Activated CD8-positive, alpha-beta T cell treated with anti-CD3 and anti-CD28 coated beads for 36 hours (primary cell): ENCODE results near the gene VWC2. TPM values are rescaled to one million over a fixed set of nuclear protein-coding genes. Genes with fewer than 3 reads are reported as not detected.

Experiments
- ATAC-seq: fragments of 200-7000 bp; cut with Tn5 transposase; one replicate; pipeline ENCODE4 v1.10.0; 2021; ENCODE audit warnings: mild to moderate bottlenecking, moderate library complexity
- CTCF ChIA-PET: fragments of 350-600 bp; sonication (Branson Sonifier 250); formaldehyde crosslinking; loops from one replicate; lab custom pipeline; 2021; ENCODE audit warnings: antibody characterized with exemption; lab: Charles Lee
- POLR2A ChIA-PET: fragments of 350-600 bp; sonication (Branson Sonifier 250); formaldehyde crosslinking; loops from one replicate; lab custom pipeline; 2021; ENCODE audit warnings: antibody characterized with exemption; lab: Charles Lee
- DNase-seq: peaks from one replicate; pipeline ENCODE4 v3.0.0-alpha.2; 2020
- H3K27ac Mint-ChIP-seq: one replicate; pipeline ENCODE4 v1.8.0; 2021; ENCODE audit warnings: mild to moderate bottlenecking, mixed read lengths
- H3K27me3 Mint-ChIP-seq: one replicate; pipeline ENCODE4 v1.8.0; 2021; ENCODE audit warnings: mixed read lengths
- H3K36me3 Mint-ChIP-seq: one replicate; pipeline ENCODE4 v1.8.0; 2021; ENCODE audit warnings: low read depth, mixed read lengths
- H3K4me1 Mint-ChIP-seq: one replicate; pipeline ENCODE4 v1.8.0; 2021; ENCODE audit warnings: low read depth, mixed read lengths
- H3K4me3 Mint-ChIP-seq: one replicate; pipeline ENCODE4 v1.8.0; 2021; ENCODE audit warnings: mild to moderate bottlenecking, moderate library complexity, mixed read lengths
- H3K9me3 Mint-ChIP-seq: one replicate; pipeline ENCODE4 v1.8.0; 2021; ENCODE audit warnings: mixed read lengths
- intact Hi-C: fragments of 100-400 bp; cut with micrococcal nuclease; formaldehyde crosslinking; loops from one replicate; pipeline ENCODE4 v1.10.0; 2022
- total RNA-seq, 2 experiments: library from RNA; stranded (reverse); gene quantifications; one replicate each; pipeline ENCODE4 v1.2.3, GENCODE V29; 2021
- TF ChIP-seq, protein P1 (sequence below): fragments of 200-600 bp; IDR thresholded peaks from one replicate; pipeline ENCODE4 v1.8.0; 2022; ENCODE audit warnings: antibody characterized with exemption, mild to moderate bottlenecking

Gene VWC2
- total RNA-seq, 2 experiments from 2014 or later, result not detected

DNA sequence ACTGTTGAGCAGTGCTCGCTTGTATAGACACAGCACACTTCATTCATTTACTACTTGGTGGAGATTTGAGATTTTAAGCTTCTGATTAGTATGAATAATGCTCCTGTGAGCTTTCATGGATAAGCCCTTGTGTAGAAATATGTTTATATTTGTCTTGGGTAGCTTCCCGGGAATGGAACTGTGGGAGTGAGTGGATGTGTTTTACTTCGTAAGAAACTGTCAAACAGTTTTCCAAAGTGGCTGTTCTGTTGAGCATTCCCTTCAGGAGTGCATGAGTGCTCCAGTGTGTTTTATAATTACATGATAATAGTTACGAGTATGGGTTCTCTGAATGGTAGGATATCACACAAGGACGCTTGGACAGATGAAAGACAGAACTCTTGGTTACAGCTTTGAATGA is 49.4 kb downstream of the VWC2 start:
- Mint-ChIP-seq H3K4me1 (no peaks in the 10 kb centered on the region), H3K4me3 (no peak overlapping the region), H3K36me3 (no peaks in the 10 kb centered on the region), H3K9me3 (peaks cover 1% of the 10 kb centered on the region), H3K27me3 (no peaks in the 10 kb centered on the region), H3K27ac (no peak overlapping the region)
- DNase-seq, result no peak
- POLR2A ChIA-PET, result no interaction called here
- CTCF ChIA-PET, result no interaction called here
- TF ChIP-seq, protein P1, sequence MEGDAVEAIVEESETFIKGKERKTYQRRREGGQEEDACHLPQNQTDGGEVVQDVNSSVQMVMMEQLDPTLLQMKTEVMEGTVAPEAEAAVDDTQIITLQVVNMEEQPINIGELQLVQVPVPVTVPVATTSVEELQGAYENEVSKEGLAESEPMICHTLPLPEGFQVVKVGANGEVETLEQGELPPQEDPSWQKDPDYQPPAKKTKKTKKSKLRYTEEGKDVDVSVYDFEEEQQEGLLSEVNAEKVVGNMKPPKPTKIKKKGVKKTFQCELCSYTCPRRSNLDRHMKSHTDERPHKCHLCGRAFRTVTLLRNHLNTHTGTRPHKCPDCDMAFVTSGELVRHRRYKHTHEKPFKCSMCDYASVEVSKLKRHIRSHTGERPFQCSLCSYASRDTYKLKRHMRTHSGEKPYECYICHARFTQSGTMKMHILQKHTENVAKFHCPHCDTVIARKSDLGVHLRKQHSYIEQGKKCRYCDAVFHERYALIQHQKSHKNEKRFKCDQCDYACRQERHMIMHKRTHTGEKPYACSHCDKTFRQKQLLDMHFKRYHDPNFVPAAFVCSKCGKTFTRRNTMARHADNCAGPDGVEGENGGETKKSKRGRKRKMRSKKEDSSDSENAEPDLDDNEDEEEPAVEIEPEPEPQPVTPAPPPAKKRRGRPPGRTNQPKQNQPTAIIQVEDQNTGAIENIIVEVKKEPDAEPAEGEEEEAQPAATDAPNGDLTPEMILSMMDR, result no peak
- ATAC-seq, result no peak
- intact Hi-C loops, result no loop called here

DNA sequence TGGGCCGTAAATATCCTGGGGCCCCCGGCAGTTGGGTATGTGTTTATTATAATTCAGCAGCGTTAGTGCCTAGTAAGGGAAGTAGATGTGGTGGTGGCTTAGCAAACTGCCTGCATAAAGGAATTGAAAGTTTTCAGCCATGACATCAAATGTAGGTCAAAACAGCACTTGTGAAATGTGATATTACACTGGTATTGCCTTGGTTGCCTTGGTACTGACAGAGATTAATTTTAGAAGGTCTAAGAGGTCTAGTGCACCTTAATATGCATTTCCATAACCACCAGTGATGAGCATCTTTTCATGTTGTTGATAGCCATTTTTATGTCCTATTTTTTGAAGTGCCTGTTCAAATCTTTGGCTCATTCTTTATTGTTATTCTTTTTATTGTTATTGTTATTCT is 50.1 kb downstream of the VWC2 start:
- CTCF ChIA-PET, result no interaction called here
- Mint-ChIP-seq H3K27ac (no peak overlapping the region), H3K4me3 (no peak overlapping the region), H3K27me3 (no peaks in the 10 kb centered on the region), H3K9me3 (peaks cover 1% of the 10 kb centered on the region), H3K4me1 (no peaks in the 10 kb centered on the region), H3K36me3 (no peaks in the 10 kb centered on the region)
- ATAC-seq (no peak), DNase-seq (no peak)
- POLR2A ChIA-PET, result no interaction called here
- TF ChIP-seq, protein P1, result no peak
- intact Hi-C loops, result no loop called here

DNA sequence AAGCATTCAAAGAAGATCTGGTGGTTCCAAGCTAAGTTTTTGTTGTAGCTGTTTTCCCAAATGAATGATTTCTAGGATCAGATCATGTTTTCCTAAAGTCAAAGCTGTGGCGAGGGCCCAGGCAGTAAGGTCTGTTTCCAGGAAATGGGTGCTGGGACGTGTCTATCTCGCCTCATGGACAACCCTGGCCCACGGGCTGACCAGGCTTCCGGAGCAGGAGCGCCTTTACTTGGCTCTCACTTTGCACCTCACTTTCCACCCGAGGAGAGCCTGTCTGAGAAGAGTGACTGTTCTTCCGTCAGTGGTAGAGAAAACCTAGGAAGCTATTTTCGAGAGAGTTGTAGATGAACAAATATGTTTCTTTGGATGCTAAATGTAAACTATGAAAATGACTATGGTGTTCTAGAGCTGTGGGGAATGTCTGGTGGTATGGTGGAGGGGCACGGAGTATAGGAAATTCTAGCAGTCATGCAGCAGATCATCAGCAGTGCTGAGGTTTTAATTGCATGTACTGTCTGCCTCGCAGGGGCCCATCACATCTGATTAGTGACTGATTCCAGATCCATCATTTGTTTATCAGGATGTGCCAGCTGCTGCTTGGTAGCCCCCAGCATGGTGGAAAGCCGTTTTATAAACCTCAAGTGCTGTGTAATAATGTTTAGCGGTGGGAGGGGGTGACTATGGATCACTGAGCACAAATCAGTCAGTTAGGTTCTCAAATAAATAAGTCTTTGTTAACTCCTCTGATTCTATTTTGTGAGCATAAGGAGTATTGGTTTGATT is 66.6 kb downstream of the VWC2 start:
- intact Hi-C loops, result no loop called here

DNA sequence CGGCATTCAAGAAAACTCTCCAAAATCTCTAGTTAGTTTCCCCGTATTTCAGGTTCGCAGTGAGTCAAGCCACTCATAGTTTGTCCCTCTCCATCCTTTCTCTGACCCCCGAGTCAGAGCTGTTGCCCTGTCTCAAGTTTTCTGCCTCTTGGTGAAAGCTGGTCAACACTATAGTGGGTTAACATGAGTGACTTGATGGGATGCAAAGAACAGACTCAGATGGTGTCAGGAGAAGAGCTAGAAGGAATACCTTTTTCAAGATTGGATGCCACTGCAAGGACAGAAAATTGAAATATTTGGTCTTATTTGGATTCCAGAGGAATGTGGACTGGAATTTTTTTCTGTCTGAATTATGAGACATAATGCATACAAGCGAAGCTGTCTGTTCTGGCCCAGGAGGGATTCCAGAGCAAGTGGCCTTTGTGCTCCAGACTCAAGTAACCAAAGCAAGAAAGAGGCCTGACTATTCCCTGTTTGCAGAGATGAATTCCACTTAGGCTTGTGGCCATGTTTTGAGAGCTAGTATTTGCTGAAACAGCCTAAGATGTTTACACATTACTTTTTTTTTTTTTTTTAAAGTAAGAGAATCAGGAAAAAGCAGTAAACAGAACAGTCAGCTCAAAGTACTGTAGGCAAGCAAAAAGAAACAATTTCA is 67.4 kb downstream of the VWC2 start:
- ChIA-PET POLR2A (no interaction called here), CTCF (interaction anchor here (0.6 kb wide), 1 partner anchor 104 kb away, joined by 4 read pairs; no protein-coding TSS in a partner anchor)
- H3K9me3 Mint-ChIP-seq, result no peaks in the 10 kb centered on the region
- peaks cover 2% of the 10 kb centered on the region for H3K27me3 Mint-ChIP-seq
- TF ChIP-seq, protein P1, result no peak
- ATAC-seq (no peak), DNase-seq (no peak)
- intact Hi-C loops, result no loop called here
- no peaks in the 10 kb centered on the region for H3K4me1 Mint-ChIP-seq
- no peak overlapping the region for H3K27ac Mint-ChIP-seq
- no peak overlapping the region for H3K4me3 Mint-ChIP-seq
- no peaks in the 10 kb centered on the region for H3K36me3 Mint-ChIP-seq

More for the DNA sequence above, 66.6 kb downstream of the VWC2 start:
- ChIA-PET POLR2A (no interaction called here), CTCF (no interaction called here)
- Mint-ChIP-seq H3K27ac (no peak overlapping the region), H3K4me3 (no peak overlapping the region), H3K36me3 (no peaks in the 10 kb centered on the region), H3K4me1 (no peaks in the 10 kb centered on the region), H3K27me3 (peaks cover 2% of the 10 kb centered on the region), H3K9me3 (no peaks in the 10 kb centered on the region)
- ATAC-seq (no peak), DNase-seq (no peak)
- TF ChIP-seq, protein P1, result no peak

DNA sequence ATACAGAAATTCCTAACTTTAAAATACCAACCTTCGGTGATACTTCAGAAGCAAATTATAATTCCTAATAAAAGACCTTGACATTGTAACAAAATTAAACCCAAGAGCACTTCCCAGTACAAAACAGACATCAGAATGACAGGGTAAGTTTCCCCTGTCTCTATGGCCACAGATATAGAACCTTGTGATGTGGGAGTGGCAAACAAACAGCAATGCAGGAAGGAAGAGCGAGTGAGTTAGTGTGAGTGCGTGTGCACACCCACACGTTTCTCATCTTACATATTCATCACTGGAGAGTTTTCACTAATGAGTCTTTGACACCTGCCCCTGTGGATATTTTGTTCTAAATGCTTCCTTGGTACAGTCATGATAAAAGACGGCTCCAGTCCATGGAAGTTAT is 72.2 kb downstream of the VWC2 start:
- H3K36me3 Mint-ChIP-seq, result no peaks in the 10 kb centered on the region
- TF ChIP-seq, protein P1, result no peak
- DNase-seq (no peak), ATAC-seq (peak; percentile 30)
- no peaks in the 10 kb centered on the region for H3K9me3 Mint-ChIP-seq
- H3K27ac Mint-ChIP-seq, result no peak overlapping the region
- H3K27me3 Mint-ChIP-seq, result peaks cover 2% of the 10 kb centered on the region
- POLR2A ChIA-PET, result no interaction called here
- CTCF ChIA-PET, result no interaction called here
- H3K4me1 Mint-ChIP-seq, result no peaks in the 10 kb centered on the region
- H3K4me3 Mint-ChIP-seq, result no peak overlapping the region
- intact Hi-C loops, result no loop called here
